HepG2 (cell line): ENCODE measurements around the gene CAPN9. TPM values are rescaled to one million over a fixed set of nuclear protein-coding genes. Genes with fewer than 3 reads are reported as not detected.

Experiments used
- ATF3 ChIP-seq: sonication (generic); formaldehyde crosslinking; IDR thresholded peaks from 2 replicates; pipeline ENCODE4 v1.4.0; 2020; ENCODE audit warnings: missing genetic modification reagents
- BCL3 ChIP-seq: sonication (generic); formaldehyde crosslinking; IDR thresholded peaks from 2 replicates; pipeline ENCODE4 v1.5.1; 2020; ENCODE audit warnings: mild to moderate bottlenecking, missing genetic modification reagents, moderate library complexity
- CBX1 ChIP-seq: IDR thresholded peaks from one replicate; pipeline ENCODE4 v1.6.1; 2016; ENCODE audit warnings: antibody characterized with exemption, low read depth
- CSRNP2 ChIP-seq: sonication (generic); formaldehyde crosslinking; conservative IDR thresholded peaks from 2 replicates; pipeline ENCODE4 v1.8.0; 2022; ENCODE audit warnings: low read depth, missing genetic modification reagents
- JUN ChIP-seq: sonication (generic); formaldehyde crosslinking; IDR thresholded peaks from 2 replicates; pipeline ENCODE4 v1.4.0; 2020; ENCODE audit warnings: mild to moderate bottlenecking, missing genetic modification reagents
- JUNB ChIP-seq: sonication (generic); formaldehyde crosslinking; IDR thresholded peaks from 2 replicates; pipeline ENCODE4 v1.8.0; 2022; ENCODE audit warnings: missing genetic modification reagents, mild to moderate bottlenecking, borderline replicate concordance
- LRRFIP1 ChIP-seq: sonication (generic); formaldehyde crosslinking; conservative IDR thresholded peaks from 2 replicates; pipeline ENCODE4 v1.4.0; 2020; ENCODE audit warnings: missing genetic modification reagents
- MXD1 ChIP-seq: sonication (generic); formaldehyde crosslinking; IDR thresholded peaks from 2 replicates; pipeline ENCODE4 v1.4.0; 2020; ENCODE audit warnings: mild to moderate bottlenecking, missing genetic modification reagents
- PAX8 ChIP-seq: sonication (generic); formaldehyde crosslinking; IDR thresholded peaks from 2 replicates; pipeline ENCODE4 v1.8.0; 2022; ENCODE audit warnings: mild to moderate bottlenecking, missing genetic modification reagents, borderline replicate concordance
- RELA ChIP-seq: sonication (generic); formaldehyde crosslinking; IDR thresholded peaks from 2 replicates; pipeline ENCODE4 v1.4.0; 2020; ENCODE audit warnings: missing genetic modification reagents
- RFXANK ChIP-seq: IDR thresholded peaks from 2 replicates; pipeline ENCODE4 v1.6.1; 2016
- SETDB1 ChIP-seq: sonication (generic); formaldehyde crosslinking; IDR thresholded peaks from 2 replicates; pipeline ENCODE4 v1.5.1; 2020; ENCODE audit warnings: missing genetic modification reagents, mild to moderate bottlenecking, borderline replicate concordance
- THAP8 ChIP-seq: sonication (generic); formaldehyde crosslinking; IDR thresholded peaks from 2 replicates; pipeline ENCODE4 v1.5.1; 2020; ENCODE audit warnings: missing genetic modification reagents, mild to moderate bottlenecking, borderline replicate concordance
- TOPORS ChIP-seq: sonication (generic); formaldehyde crosslinking; IDR thresholded peaks from 2 replicates; pipeline ENCODE4 v1.8.0; 2023; ENCODE audit warnings: mild to moderate bottlenecking, missing genetic modification reagents
- ZBTB1 ChIP-seq: sonication (generic); formaldehyde crosslinking; IDR thresholded peaks from 2 replicates; pipeline ENCODE4 v1.4.0; 2020; ENCODE audit warnings: missing genetic modification reagents, borderline replicate concordance
- ZNF282 ChIP-seq: fragments of 450-650 bp; IDR thresholded peaks from 2 replicates; pipeline ENCODE4 v1.6.1; 2018; ENCODE audit not compliant: partially characterized antibody
- ZNF350 ChIP-seq: sonication (generic); formaldehyde crosslinking; IDR thresholded peaks from 2 replicates; pipeline ENCODE4 v1.4.0; 2020; ENCODE audit warnings: mild to moderate bottlenecking, low read depth, missing genetic modification reagents, borderline replicate concordance
- ZNF549 ChIP-seq: sonication (generic); formaldehyde crosslinking; IDR thresholded peaks from 2 replicates; pipeline ENCODE4 v1.5.0; 2020; ENCODE audit warnings: missing genetic modification reagents
- ZNF607 ChIP-seq: sonication (generic); formaldehyde crosslinking; IDR thresholded peaks from 2 replicates; pipeline ENCODE4 v1.5.1; 2020; ENCODE audit warnings: missing genetic modification reagents, mild to moderate bottlenecking, borderline replicate concordance
- ZNF780A ChIP-seq: sonication (generic); formaldehyde crosslinking; IDR thresholded peaks from 2 replicates; pipeline ENCODE4 v1.8.0; 2022; ENCODE audit warnings: mild to moderate bottlenecking, missing genetic modification reagents, moderate library complexity
- ZNF782 ChIP-seq: sonication (generic); formaldehyde crosslinking; IDR thresholded peaks from 2 replicates; pipeline ENCODE4 v1.4.0; 2020; ENCODE audit warnings: missing genetic modification reagents, mild to moderate bottlenecking, borderline replicate concordance
- ZNF839 ChIP-seq: sonication (generic); formaldehyde crosslinking; IDR thresholded peaks from 2 replicates; pipeline ENCODE4 v1.4.0; 2020; ENCODE audit warnings: missing genetic modification reagents, mild to moderate bottlenecking, borderline replicate concordance
- ZSCAN9 ChIP-seq: IDR thresholded peaks from 2 replicates; pipeline ENCODE4 v1.6.1; 2016; ENCODE audit warnings: borderline replicate concordance
- polyA plus RNA-seq, 8 experiments: library from polyadenylated mRNA; depleted of rRNA in 3 of 8; stranded (reverse) in 7 of 8; unstranded in 1 of 8; fragments of >200 nt; fragmentation: Illumina TruSeq in 4 of 8; extraction: Trizol in 4 of 8; gene quantifications; 2 replicates each; pipeline versions ENCODE4 v1.2.1 to v1.2.3, GENCODE V29; 2011 to 2016; ENCODE audit warnings: low read depth in 4 of 8, missing spikeins in 1 of 8, mixed read lengths in 1 of 8; ENCODE audit not compliant: insufficient read depth in 1 of 8
- total RNA-seq, 5 experiments: library from RNA; depleted of rRNA; stranded (reverse); fragments of >200 nt; fragmentation: Illumina TruSeq; extraction: Trizol; gene quantifications; 2 replicates each; pipeline ENCODE4 v1.2.3, GENCODE V29; 2016; ENCODE audit warnings: low read depth in 1 of 5

Gene CAPN9
- total and polyA plus RNA-seq, 2 of the 13 experiments (the other 11 are each of a cell fraction or from before 2014, with no cell fraction given): 0.04 to 0.31 TPM

- TF ChIP-seq JUN (CRISPR knock-in tag): peak; percentile 59; the same call in 1 of the 2 replicates
- TF ChIP-seq THAP8: no peak; the same call in 1 of the 2 replicates
- TF ChIP-seq ATF3: no peak
- no peak for TF ChIP-seq CBX1
- TF ChIP-seq MXD1 (CRISPR knock-in tag): peak; percentile 46; the same call in 1 of the 2 replicates
- peak; percentile 83 for TF ChIP-seq TOPORS (CRISPR knock-in tag)
- no peak for TF ChIP-seq SETDB1 (CRISPR knock-in tag)
- TF ChIP-seq ZNF780A (CRISPR knock-in tag): no peak; the same call in 1 of the 2 replicates
- TF ChIP-seq RELA: no peak
- peak; percentile 79; the same call in 1 of the 2 replicates for TF ChIP-seq ZNF607 (CRISPR knock-in tag)
- TF ChIP-seq LRRFIP1 (CRISPR knock-in tag): no peak
- peak; percentile 76 for TF ChIP-seq ZSCAN9 (CRISPR knock-in tag)
- TF ChIP-seq JUNB: no peak
- no peak for TF ChIP-seq PAX8
- TF ChIP-seq ZNF782 (CRISPR knock-in tag): peak; percentile 21; the same call in 1 of the 2 replicates
- TF ChIP-seq ZNF839 (CRISPR knock-in tag): 0 out of 2 replicates have a peak, but pooled peaks have one; percentile 59
- no peak for TF ChIP-seq CSRNP2 (CRISPR knock-in tag)
- peak; percentile 99 for TF ChIP-seq ZNF549 (CRISPR knock-in tag)
- no peak for TF ChIP-seq ZBTB1 (CRISPR knock-in tag)
- no peak for TF ChIP-seq ZNF282
- TF ChIP-seq RFXANK (CRISPR knock-in tag): no peak
- peak; percentile 94 for TF ChIP-seq ZNF350 (CRISPR knock-in tag)
- TF ChIP-seq BCL3: peak; percentile 61; the same call in 1 of the 2 replicates
Observed at GRCh38 chr1:230728710-230729392, 18.3 kb upstream of the CAPN9 start (continued).
